COR-L47 (cell line): ENCODE data around the gene CDH4.
"Not testable (repeated sequence)": the region's sequence is repeated elsewhere in the genome, so short reads cannot be mapped to it uniquely, and the experiment has no call there.

Source experiments
- DNase-seq: peaks from one replicate; lab custom pipeline; 2025; lab: John Stamatoyannopoulos, UW

Gene CDH4

DNA sequence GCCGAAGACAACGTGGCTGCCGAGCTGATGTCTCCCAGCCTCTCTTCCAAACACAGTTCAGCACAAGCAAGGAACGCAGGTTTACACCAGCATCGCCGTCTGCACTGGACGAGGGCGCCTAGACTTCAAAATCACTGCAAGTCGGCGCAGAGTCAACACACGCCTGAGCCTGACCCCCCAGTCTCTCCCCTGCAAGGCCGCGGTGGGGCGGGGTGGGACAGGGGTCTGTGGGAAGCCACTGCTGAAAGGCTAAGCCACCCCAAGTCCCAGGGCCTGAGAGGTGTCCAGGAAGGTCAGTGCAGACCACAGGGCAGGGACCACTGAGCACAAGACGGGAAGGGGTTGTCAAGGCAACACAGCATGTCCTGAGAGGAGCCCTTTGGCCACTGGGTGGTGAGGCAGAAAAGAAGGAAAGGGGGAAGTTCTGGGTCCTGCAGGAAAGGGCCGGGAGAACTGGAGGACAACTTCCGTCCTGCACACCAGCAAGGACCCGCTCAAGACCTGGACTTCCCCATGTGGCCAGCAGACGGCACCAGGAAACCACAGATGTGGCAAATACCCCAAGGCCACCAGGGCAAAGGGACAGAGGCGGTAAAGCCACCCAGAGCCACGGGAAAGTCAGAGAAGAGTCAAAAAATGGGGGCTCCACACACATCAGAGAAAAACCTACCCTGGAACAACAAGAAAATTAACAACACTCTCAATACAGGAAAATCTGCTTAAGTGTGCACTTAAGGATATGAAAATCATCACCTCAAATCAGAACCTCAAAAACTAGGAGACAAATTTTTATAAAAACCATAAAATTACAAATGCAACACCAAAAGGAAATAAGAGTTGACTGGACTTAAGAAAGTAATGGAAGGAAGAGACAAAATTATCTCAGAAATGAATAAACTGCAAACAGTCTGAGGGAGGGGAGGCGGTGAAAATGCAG, 728.9 kb downstream of the CDH4 start:
- DNase-seq = no peak

DNA sequence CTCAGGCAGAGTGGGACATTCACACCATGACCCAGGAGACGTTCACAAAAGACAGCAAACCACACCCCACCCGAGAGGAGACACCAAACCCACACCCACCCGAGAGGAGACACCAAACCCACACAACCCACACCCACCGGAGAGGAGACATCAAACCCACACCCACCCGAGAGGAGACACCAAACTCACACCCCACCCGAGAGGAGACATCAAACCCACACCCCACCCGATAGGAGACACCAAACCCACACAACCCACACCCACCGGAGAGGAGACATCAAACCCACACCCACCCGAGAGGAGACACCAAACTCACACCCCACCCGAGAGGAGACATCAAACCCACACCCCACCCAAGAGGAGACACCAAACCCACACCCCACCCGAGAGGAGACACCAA, 729.6 kb downstream of the CDH4 start:
- DNase-seq = not testable (repeated sequence)

DNA sequence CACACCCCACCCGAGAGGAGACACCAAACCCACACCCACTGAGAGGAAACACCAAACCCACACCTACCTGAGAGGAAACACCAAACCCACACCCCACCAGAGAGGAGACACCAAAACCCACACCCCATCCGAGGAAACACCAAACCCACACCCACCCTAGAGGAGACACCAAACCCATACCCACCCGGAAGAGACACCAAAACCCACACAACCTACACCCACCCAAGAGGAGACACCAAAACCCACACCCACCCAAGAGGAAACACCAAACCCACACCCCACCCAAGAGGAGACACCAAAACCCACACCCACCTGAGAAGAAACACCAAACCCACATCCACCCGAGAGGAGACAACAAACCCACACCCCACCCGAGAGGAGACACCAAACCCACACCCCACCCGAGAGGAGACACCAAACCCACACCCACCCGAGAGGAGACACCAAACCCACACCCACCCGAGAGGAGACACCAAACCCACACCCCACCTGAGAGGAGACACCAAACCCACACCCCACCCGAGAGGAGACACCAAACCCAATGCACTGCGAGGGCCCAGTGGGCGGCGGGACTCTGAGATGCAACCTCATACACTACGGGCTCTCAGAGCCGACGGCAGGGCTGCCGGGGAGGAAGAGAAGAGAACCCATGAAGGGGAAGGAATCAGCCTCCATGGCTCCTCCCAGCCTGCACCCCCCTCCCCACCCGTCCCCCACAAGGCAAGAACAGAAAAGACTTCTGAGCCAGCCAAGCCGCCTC, 730.3 kb downstream of the CDH4 start:
- no peak for DNase-seq

GRCh38 chr20:61982951-61983315, 730.9 kb downstream of the CDH4 start:
- no peak for DNase-seq

DNA sequence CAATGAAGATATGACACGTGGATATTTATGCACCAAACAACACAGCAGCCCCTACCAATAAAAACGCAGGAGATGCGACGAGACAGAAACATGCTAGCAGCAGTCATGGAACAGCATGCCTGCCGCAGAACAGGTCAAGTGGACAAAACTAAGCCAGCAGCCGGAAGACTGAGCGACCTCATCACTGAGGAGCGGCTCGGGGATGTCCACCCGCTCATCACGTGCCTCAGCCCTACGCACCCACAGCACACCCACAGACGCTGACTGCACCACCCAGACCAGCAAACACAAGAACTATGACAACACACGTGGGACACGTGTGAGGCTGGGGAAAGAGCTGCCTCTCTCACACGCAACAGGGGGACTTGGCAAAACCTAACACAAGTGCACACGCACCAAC, 731.9 kb downstream of the CDH4 start:
- DNase-seq = no peak

DNA sequence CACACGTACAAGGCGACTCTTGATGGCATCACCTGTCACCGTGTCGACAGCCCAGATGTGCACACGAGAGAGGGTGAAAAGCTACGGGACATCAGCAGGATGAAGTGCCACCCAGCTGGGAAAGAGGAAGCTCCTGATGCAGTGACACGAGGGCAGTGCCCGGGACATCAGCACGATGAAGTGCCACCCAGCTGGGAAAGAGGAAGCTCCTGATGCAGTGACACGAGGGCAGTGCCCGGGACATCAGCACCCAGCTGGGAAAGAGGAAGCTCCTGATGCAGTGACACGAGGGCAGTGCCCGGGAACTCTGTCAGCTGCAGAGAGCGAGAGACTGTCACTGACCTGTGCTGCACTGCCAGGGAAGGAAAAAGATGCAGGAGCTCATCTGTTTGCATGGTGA, 732.4 kb downstream of the CDH4 start:
- DNase-seq = not testable (repeated sequence)

- no peak for DNase-seq
Measured at GRCh38 chr20:61985096-61985495, 733.0 kb downstream of the CDH4 start.

DNA sequence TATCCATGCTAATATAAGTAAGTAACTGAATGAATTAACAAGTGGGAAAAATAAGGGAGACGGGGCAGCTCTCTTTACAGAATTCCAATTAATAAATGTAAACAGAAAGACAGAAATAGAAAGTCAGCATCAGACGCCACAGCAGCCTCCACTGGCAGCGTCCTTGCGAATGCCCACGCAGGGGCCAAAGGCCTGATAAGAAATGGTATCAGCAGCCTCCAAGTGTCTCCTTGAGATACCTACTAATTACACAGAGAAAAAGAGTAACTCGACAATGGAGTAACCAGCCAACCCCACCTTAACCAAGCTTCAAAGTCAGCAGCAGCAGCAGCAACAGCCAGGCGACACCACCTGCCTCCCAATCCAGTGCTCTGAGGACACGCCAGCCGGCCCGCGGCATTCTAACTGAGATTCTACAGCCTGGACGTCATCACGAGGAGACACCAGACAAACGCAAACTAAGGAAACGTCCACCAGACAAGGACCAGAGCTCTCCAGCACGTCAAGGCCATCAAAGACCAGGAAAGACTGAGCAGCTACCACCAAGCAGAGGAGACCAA, 734.8 kb downstream of the CDH4 start:
- no peak for DNase-seq

DNA sequence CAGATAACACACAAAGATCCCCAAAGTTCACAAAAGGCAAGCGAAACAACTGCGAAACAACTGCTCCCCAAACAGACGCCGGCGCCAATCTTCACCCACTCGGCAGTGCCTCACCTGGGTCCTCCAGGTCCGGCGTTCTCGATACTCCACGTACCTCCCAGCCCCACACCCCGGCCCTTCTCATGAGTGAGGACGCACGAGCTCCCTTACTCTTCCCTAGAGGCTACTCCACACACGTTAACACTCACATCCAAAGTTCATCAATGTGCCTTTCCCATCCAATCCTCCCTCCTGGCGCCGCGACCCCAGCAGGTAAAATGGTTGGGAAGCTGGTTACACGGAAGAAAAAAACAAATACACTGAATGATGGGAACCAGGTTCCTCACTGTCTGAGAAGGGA, 736.6 kb downstream of the CDH4 start:
- DNase-seq = no peak

- DNase-seq = no peak
Measured at GRCh38 chr20:61989741-61990140, 737.7 kb downstream of the CDH4 start.
